DMS53 treated with DMSO at 0.1 percent for 48 hours (cell line): ENCODE results near the gene RPL13.

Experiments used
- DNase-seq: peaks from one replicate; lab custom pipeline; 2025; ENCODE audit not compliant: unreplicated experiment; lab: John Stamatoyannopoulos, UW

Gene RPL13

GRCh38 chr16:89596061-89596689 lies 35.7 kb downstream of the RPL13 start:
- no peak for DNase-seq

- DNase-seq, result no peak
Observed at GRCh38 chr16:89596957-89597649, 36.6 kb downstream of the RPL13 start.

- no peak for DNase-seq
Observed at GRCh38 chr16:89598199-89598598, 37.7 kb downstream of the RPL13 start.

DNA sequence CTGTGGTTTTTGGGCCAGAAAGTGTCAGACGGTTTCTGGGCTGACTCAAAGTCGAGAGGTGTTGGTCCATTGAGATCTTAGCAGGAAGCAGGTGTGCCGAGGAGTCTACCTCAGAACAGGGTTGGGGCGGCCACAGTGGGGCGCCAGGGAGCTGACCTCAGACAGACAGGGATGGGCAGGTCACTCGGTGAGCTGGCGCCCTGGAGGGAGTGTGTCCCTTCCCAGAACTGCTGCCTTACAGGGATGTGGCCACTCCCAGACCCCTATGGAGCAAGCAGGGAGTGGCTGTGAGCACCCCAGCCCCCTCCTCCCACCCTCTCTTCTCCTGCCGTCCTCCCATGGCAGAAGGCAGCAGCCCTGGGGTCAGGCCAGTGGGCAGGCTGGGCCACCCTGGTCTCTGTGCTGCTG lies 39.0 kb downstream of the RPL13 start:
- DNase-seq, result peak; percentile 36

- DNase-seq, result no peak
Observed at GRCh38 chr16:89599902-89600301, 39.4 kb downstream of the RPL13 start.

GRCh38 chr16:89600427-89600826 lies 39.9 kb downstream of the RPL13 start:
- no peak for DNase-seq

- DNase-seq, result no peak
Observed at GRCh38 chr16:89600956-89601355, 40.5 kb downstream of the RPL13 start.

- no peak for DNase-seq
Observed at GRCh38 chr16:89601906-89602272, 41.4 kb downstream of the RPL13 start.

- DNase-seq, result no peak
Observed at GRCh38 chr16:89602273-89602951, 41.9 kb downstream of the RPL13 start.

- no peak for DNase-seq
Observed at GRCh38 chr16:89602952-89603590, 42.6 kb downstream of the RPL13 start.

- no peak for DNase-seq
Observed at GRCh38 chr16:89604764-89605163, 44.3 kb downstream of the RPL13 start.

DNA sequence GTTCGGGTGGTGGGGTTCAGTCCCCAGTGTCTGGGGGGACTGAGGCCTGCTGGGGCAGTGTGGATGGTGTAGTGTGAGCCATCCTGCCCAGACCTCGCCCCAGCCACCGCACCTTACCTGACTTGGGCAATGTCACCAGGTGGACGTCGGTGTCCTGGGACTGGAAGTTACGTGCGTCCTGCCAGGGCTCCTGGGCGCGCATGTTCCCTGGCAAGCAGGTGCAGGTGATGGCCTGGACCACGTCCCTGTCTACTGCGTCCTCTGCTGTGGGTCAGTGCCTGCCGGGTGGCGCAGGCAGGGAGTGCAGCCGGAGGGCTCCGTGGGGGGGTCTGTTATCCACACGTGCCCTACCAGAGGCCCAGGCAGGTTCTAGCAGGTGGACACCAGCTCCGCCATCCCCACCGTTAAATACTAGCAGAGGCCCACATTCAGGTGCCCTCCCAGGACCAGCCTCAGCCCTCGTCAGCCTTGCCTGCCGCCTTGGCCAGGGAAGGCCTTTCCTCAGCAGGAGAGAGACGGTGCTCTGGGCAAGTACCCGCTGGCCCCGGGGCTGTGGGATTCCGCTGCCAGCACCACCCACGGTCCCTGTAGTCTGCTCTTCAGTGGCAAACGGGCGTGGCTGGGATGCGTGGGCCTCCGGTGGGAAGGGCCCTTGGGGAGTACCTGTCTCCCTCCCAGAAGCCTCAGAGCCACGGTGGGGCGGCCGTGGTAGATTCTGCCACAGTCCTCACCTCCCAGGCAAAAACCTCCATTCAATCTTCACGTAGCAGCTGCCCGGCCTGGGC lies 44.9 kb downstream of the RPL13 start:
- no peak for DNase-seq

DNA sequence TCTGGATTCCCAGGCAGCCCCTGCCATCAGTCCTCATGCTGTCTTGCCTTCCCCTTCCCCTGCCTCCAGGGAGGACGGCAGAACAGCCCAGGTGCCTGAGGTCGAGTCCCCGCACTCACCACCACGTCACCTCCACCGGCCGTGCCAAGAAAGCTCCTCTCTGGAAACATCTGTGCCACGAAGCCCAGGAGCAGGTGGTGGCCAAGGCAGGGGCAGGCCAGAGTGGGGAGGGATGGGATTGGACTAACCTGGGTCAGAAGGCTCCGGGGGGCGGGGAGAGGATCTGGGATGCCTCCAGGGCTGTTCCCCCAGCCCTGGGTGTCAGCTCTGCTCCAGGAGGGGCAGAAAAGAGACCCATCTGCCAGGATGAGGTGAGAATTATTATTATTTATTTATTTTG lies 45.5 kb downstream of the RPL13 start:
- no peak for DNase-seq

DNA sequence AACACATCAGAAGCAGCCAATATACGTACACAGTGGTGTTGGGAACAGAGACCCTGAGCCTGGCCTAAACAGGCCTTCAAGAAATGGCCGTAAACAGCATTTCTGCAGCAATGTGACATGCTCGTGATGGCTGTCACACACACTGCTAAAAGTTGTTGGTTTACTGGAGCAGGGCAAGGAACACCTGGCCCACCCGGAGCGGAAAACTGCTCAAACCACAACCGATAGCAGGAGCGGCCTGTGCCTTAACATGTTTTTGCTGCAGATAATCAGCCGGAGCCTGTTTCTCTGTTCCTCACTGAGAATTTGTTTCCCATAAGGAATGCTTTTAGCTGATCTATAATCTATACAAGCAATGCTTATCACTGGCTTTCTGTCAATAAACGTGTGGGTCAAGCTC lies 47.0 kb downstream of the RPL13 start:
- no peak for DNase-seq

GRCh38 chr16:89607937-89608740 lies 47.7 kb downstream of the RPL13 start:
- DNase-seq, result no peak

DNA sequence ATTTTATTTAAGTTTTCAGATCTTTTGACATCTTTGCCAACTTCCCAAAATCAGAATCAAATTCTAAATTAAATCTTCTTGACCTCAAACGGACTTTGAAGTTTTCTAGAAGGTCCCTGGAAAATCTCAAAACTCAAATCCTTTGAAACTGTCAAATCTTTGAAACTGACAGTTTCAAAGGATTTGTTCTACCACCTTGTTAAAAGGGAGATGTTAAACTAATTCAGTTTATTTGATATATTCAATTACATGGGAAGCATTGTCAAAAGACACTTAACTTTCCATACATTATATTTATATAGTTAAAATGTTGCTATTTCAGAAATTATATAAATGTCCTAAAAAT lies 49.6 kb downstream of the RPL13 start:
- no peak for DNase-seq

- no peak for DNase-seq
Observed at GRCh38 chr16:89612415-89613166, 52.1 kb downstream of the RPL13 start.

DNA sequence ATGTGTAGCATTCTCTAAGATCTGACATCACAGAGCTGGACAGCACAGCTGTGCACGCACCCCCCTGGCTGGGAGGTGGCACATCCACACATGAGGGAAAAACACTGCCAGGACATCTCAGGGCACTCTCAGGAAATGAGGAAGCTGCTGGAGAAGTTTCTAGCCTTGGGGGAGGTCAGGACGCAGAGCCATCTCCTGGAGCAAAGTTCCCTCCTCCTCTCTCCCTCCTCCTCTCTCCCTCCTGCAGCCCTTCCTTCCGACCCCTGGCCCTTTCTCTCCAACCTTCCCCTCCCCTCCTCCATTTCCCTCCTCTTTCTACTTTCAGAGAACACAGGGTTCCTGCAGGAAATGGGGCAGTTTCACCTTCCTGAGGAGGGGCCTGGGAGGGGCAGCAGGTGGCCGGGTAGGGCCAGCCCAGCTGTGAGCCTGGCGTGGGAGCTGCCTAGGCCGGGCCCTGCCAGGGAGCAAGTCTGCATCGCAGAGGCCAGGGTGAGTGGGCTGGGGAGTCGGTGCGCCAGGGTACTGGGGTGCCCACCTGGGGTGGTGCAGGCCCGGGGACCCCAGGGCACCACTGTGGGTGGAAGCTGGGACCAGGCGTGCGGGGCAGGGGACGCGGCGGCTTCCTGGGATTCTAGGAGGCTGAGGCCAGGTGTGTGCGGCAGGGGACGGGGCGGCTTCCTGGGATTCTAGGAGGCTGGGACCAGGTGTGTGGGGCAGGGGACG lies 52.9 kb downstream of the RPL13 start, which contains the start of gene DPEP1:
DPEP1 (plus strand) TSS at position 412 of the 723 bp plus-strand sequence. CDS start 16,769 bp downstream, outside the sequence.
- DNase-seq, result no peak

DNA sequence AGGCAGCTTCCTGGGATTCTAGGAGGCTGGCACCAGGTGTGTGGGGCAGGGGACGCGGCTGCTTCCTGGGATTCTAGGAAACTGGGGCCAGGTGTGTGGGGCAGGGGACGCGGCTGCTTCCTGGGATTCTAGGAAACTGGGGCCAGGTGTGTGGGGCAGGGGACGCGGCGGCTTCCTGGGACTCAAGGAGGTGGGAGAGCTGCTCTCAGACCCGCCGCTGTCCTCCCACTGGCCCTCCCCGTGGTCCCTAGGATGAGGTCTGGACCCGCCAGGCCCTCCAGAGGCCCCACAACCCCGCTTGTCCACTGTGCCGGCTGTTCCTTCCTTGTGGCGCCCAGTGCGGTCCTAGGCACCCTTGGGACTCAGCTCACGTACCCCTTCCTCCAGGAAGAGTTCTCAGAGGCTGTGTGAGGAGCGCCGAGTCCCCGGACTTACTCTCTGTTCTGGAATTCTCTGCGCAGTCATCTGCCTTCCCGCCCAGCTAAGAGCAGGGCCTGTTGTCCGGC lies 53.5 kb downstream of the RPL13 start:
- DNase-seq, result no peak
